Measurements from ENCODE around the gene KIAA1755.

GRCh38 chr20:38229376-38230252, 30.9 kb downstream of the KIAA1755 start:
- TF ChIP-seq CTCF (IDR thresholded peaks at IDR 0.05) (peak in 5 of 6 experiments; percentile 30 to 52 (median 38)), POLR2A (IDR thresholded peaks at IDR 0.05) (no peak)
